ENCODE data around the gene ANK3. TPM values are rescaled to one million over a fixed set of nuclear protein-coding genes. Genes with fewer than 3 reads are reported as not detected.

Gene ANK3
- total and polyA plus RNA-seq, 4 donors = 101 to 318 (median 146) TPM

GRCh38 chr10:60236869-60237524 is 152.7 kb downstream of the ANK3 start:
- Histone ChIP-seq H3K4me1 (ENCODE audit: control insufficient read depth, insufficient read depth, low read length) (no peaks in the 10 kb centered on the region), H3K4me3 (ENCODE audit: low read depth, low read length) (no peak overlapping the region), H3K36me3 (ENCODE audit: control insufficient read depth, insufficient read depth, low read length) (no peaks in the 10 kb centered on the region), H3K27me3 (ENCODE audit: control insufficient read depth, insufficient read depth, low read length) (no peaks in the 10 kb centered on the region), H3K9me3 (ENCODE audit: control insufficient read depth, insufficient read depth, low read length) (no peaks in the 10 kb centered on the region), H3K27ac (ENCODE audit: low read depth, low read length) (no peak overlapping the region)
- no peak for DNase-seq (ENCODE audit: low read depth in 4 of 6, low spot score in 6 of 6)
- 63% methylated on average over 7 of the region's 9 CpGs for WGBS (ENCODE audit: insufficient coverage)

DNA sequence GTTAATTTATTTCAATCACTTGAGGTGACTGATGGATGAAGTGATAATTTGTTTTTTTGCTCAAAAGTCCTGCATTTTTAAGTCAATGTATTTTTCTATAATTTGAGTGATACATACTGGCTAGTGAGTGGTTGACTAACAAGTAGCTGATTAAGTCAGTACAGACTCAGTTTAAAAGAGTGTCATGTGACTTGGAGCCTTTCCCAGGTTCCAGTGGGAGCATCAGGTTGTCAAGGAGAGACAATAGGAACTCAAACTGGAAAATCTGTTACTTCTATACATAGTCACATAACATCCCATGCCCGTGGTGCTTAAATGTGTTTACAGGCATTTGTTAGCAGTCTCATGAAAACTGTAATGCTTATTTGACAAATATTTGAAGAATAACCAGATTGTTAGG is 154.7 kb downstream of the ANK3 start:
- H3K9me3 ChIP-seq (ENCODE audit: control insufficient read depth, insufficient read depth, low read length) = no peaks in the 10 kb centered on the region
- no peak overlapping the region for H3K4me3 ChIP-seq (ENCODE audit: low read depth, low read length)
- H3K4me1 ChIP-seq (ENCODE audit: control insufficient read depth, insufficient read depth, low read length) = no peaks in the 10 kb centered on the region
- H3K27me3 ChIP-seq (ENCODE audit: control insufficient read depth, insufficient read depth, low read length) = no peaks in the 10 kb centered on the region
- no peaks in the 10 kb centered on the region for H3K36me3 ChIP-seq (ENCODE audit: control insufficient read depth, insufficient read depth, low read length)
- no peak overlapping the region for H3K27ac ChIP-seq (ENCODE audit: low read depth, low read length)
- peak in 4 of 6 donors; percentile 38 to 88 (median 68) for DNase-seq (ENCODE audit: low read depth in 4 of 6, low spot score in 6 of 6)
- no CpG with 5 or more reads among the region's 1 CpG for WGBS (ENCODE audit: insufficient coverage)

- H3K4me3 ChIP-seq (ENCODE audit: low read depth, low read length) = no peak overlapping the region
- no peaks in the 10 kb centered on the region for H3K4me1 ChIP-seq (ENCODE audit: control insufficient read depth, insufficient read depth, low read length)
- H3K36me3 ChIP-seq (ENCODE audit: control insufficient read depth, insufficient read depth, low read length) = no peaks in the 10 kb centered on the region
- no peak overlapping the region for H3K27ac ChIP-seq (ENCODE audit: low read depth, low read length)
- no peaks in the 10 kb centered on the region for H3K9me3 ChIP-seq (ENCODE audit: control insufficient read depth, insufficient read depth, low read length)
- no CpG with 5 or more reads among the region's 4 CpGs for WGBS (ENCODE audit: insufficient coverage)
- no peaks in the 10 kb centered on the region for H3K27me3 ChIP-seq (ENCODE audit: control insufficient read depth, insufficient read depth, low read length)
- no peak for DNase-seq (ENCODE audit: low read depth in 4 of 6, low spot score in 6 of 6)
Observed at GRCh38 chr10:60234551-60234950, 155.1 kb downstream of the ANK3 start.

- Histone ChIP-seq H3K27me3 (ENCODE audit: control insufficient read depth, insufficient read depth, low read length) (no peaks in the 10 kb centered on the region), H3K27ac (ENCODE audit: low read depth, low read length) (no peak overlapping the region), H3K9me3 (ENCODE audit: control insufficient read depth, insufficient read depth, low read length) (no peaks in the 10 kb centered on the region)
Observed at GRCh38 chr10:60230892-60231291, 158.8 kb downstream of the ANK3 start.

DNA sequence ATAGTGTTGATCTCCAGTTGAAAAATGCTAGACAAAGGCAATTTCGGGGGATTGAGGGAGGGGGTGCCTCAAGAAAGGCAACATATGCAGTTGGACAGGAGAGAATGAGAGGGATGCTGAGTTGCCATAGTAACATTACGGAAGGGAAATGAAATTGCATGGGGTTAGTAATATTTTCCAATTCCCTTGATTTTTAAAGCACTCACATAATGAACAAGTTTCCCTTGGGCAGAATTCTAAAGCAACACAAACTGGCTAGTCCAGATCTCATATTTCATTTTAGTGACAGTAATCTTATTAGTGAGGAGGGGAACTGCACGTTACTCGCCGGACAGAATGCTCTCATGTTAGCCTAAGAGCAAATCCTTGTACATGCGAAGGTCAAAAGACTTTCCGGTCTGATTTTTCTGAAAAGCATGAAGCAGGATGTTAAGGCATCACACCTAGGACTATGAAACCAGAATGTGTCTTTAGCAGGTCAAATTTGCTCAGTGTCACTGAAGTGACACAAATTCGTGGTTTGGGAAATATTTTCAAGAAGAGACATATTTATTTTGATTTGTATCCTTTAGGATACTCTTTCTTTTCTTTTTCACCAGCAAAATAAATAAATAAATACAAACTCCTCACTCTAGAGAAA is 165.5 kb downstream of the ANK3 start:
- Histone ChIP-seq H3K4me3 (ENCODE audit: low read depth, low read length) (no peak overlapping the region), H3K27me3 (ENCODE audit: control insufficient read depth, insufficient read depth, low read length) (no peaks in the 10 kb centered on the region), H3K9me3 (ENCODE audit: control insufficient read depth, insufficient read depth, low read length) (no peaks in the 10 kb centered on the region), H3K27ac (ENCODE audit: low read depth, low read length) (no peak overlapping the region), H3K4me1 (ENCODE audit: control insufficient read depth, insufficient read depth, low read length) (no peaks in the 10 kb centered on the region), H3K36me3 (ENCODE audit: control insufficient read depth, insufficient read depth, low read length) (no peaks in the 10 kb centered on the region)
- WGBS (ENCODE audit: insufficient coverage) = 32% methylated on average over 3 of the region's 8 CpGs
- DNase-seq (ENCODE audit: low read depth in 4 of 6, low spot score in 6 of 6) = peak in 4 of 6 donors; percentile 38 to 97 (median 66)

More at GRCh38 chr10:60230892-60231291, 158.8 kb downstream of the ANK3 start:
- Histone ChIP-seq H3K4me3 (ENCODE audit: low read depth, low read length) (no peak overlapping the region), H3K4me1 (ENCODE audit: control insufficient read depth, insufficient read depth, low read length) (no peaks in the 10 kb centered on the region), H3K36me3 (ENCODE audit: control insufficient read depth, insufficient read depth, low read length) (no peaks in the 10 kb centered on the region)
- no peak for DNase-seq (ENCODE audit: low read depth in 4 of 6, low spot score in 6 of 6)

DNA sequence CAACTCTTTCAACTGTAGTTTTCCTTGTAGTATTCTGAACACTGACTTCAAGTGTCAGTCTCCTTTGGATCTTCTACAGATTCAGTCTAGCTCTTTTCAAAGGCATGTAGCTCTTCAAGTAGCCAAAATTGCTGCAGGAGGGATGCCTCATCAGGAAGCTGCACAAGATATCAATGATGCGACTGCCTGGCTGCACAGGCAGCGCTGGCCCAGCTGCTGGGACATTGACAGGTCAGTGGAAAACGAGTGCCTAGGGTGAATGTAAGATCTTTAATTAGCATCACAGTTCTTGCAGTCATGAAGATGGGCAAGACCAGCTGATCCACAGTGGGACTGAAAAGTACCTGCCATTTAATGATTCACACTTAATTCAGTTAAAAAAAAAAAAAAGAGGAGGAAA is 167.6 kb downstream of the ANK3 start:
- Histone ChIP-seq H3K9me3 (ENCODE audit: control insufficient read depth, insufficient read depth, low read length) (no peaks in the 10 kb centered on the region), H3K4me3 (ENCODE audit: low read depth, low read length) (no peak overlapping the region), H3K4me1 (ENCODE audit: control insufficient read depth, insufficient read depth, low read length) (no peaks in the 10 kb centered on the region), H3K36me3 (ENCODE audit: control insufficient read depth, insufficient read depth, low read length) (no peaks in the 10 kb centered on the region), H3K27ac (ENCODE audit: low read depth, low read length) (no peak overlapping the region), H3K27me3 (ENCODE audit: control insufficient read depth, insufficient read depth, low read length) (no peaks in the 10 kb centered on the region)
- DNase-seq (ENCODE audit: low read depth in 4 of 6, low spot score in 6 of 6) = peak in 1 of 6 donors; percentile 56
- 71% methylated on average over 2 of the region's 3 CpGs for WGBS (ENCODE audit: insufficient coverage)

GRCh38 chr10:60212195-60212594 is 177.5 kb downstream of the ANK3 start:
- Histone ChIP-seq H3K36me3 (ENCODE audit: control insufficient read depth, insufficient read depth, low read length) (no peaks in the 10 kb centered on the region), H3K27me3 (ENCODE audit: control insufficient read depth, insufficient read depth, low read length) (no peaks in the 10 kb centered on the region), H3K9me3 (ENCODE audit: control insufficient read depth, insufficient read depth, low read length) (no peaks in the 10 kb centered on the region), H3K27ac (ENCODE audit: low read depth, low read length) (no peak overlapping the region), H3K4me1 (ENCODE audit: control insufficient read depth, insufficient read depth, low read length) (no peaks in the 10 kb centered on the region), H3K4me3 (ENCODE audit: low read depth, low read length) (no peak overlapping the region)
- no peak for DNase-seq (ENCODE audit: low read depth in 4 of 6, low spot score in 6 of 6)
- WGBS (ENCODE audit: insufficient coverage) = no CpG with 5 or more reads among the region's 1 CpG

GRCh38 chr10:60209874-60210570 is 179.7 kb downstream of the ANK3 start:
- H3K36me3 ChIP-seq (ENCODE audit: control insufficient read depth, insufficient read depth, low read length) = no peaks in the 10 kb centered on the region
- no peaks in the 10 kb centered on the region for H3K9me3 ChIP-seq (ENCODE audit: control insufficient read depth, insufficient read depth, low read length)
- DNase-seq (ENCODE audit: low read depth in 4 of 6, low spot score in 6 of 6) = peak in 1 of 6 donors; percentile 86
- no peaks in the 10 kb centered on the region for H3K27me3 ChIP-seq (ENCODE audit: control insufficient read depth, insufficient read depth, low read length)
- H3K4me3 ChIP-seq (ENCODE audit: low read depth, low read length) = no peak overlapping the region
- 68% methylated on average over 4 of the region's 7 CpGs for WGBS (ENCODE audit: insufficient coverage)
- H3K4me1 ChIP-seq (ENCODE audit: control insufficient read depth, insufficient read depth, low read length) = no peaks in the 10 kb centered on the region
- no peak overlapping the region for H3K27ac ChIP-seq (ENCODE audit: low read depth, low read length)

GRCh38 chr10:60208676-60209269 is 180.9 kb downstream of the ANK3 start:
- Histone ChIP-seq H3K4me1 (ENCODE audit: control insufficient read depth, insufficient read depth, low read length) (no peaks in the 10 kb centered on the region), H3K36me3 (ENCODE audit: control insufficient read depth, insufficient read depth, low read length) (no peaks in the 10 kb centered on the region), H3K27ac (ENCODE audit: low read depth, low read length) (no peak overlapping the region), H3K9me3 (ENCODE audit: control insufficient read depth, insufficient read depth, low read length) (no peaks in the 10 kb centered on the region), H3K4me3 (ENCODE audit: low read depth, low read length) (no peak overlapping the region), H3K27me3 (ENCODE audit: control insufficient read depth, insufficient read depth, low read length) (no peaks in the 10 kb centered on the region)
- 0% methylated on average over 2 of the region's 4 CpGs for WGBS (ENCODE audit: insufficient coverage)
- DNase-seq (ENCODE audit: low read depth in 4 of 6, low spot score in 6 of 6) = peak in 2 of 6 donors; percentile 64 to 78
